GM18508 (cell line): ENCODE data around the gene SUN3.
"Not testable (repeated sequence)": the region's sequence is repeated elsewhere in the genome, so short reads cannot be mapped to it uniquely, and the experiment has no call there.

Experiments used
- ATAC-seq: cut with Tn5 transposase; IDR thresholded peaks from one replicate; pipeline ENCODE4 v1.9.1; 2021; ENCODE audit warnings: moderate number of reproducible peaks; ENCODE audit not compliant: insufficient read depth, unreplicated experiment

The SUN3 gene

DNA sequence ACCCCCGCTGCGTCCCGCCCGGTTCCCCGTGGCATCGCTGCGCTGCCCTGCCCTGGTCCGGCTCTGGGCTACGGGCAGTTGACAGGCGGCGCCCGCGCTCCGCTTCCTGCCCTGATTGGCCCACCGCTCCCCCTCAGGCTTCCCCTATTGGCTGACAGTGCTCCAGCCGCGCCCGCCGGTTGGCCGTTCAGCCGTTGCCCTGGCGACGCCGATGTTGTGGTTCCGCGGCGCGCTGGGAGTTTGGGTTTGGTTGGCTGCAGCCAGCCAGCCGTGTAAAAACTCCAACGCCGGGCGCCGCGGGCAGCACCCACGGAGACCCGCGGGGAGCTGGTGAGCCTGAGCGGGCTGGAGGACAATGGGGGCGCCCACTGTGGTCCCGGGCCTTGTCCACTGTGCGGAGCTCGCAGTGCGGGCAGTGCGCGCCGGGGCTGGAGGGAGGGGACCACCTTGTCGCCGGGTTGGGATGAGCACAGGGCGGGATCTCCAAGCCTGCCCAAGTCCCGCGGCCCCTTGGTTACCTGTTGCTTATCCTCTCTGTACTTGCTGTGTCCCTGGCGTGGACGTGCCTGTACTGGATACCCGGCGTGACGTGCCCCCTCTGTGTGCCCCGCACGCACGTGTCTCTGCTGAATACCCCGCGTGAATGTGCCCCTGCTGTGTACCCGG, 6.5 kb upstream of the SUN3 start, which contains the start of gene C7orf57:
C7orf57 (plus strand) TSS at position 243 of the 666 bp plus-strand sequence. CDS start 766 bp downstream, outside the sequence.
- peak; percentile 84 for ATAC-seq

DNA sequence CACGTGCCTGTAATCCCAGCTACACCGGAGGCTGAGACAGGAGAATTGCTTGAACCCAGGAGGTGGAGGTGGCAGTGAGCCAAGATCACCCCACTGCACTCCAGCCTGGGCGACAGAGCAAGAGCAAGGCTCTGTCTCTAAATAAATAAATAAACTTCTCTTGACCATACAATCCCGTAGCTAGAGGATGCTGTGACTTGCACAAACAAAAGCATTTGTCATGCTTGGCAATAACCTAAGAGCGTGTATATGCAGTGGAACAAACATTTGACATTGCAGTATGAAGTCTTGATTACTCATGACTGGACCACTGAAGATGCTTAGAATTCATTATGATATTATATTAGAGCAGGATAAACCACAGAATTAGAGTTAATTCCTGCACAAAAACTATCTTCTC, 5.0 kb upstream of the SUN3 start:
- ATAC-seq, result no peak

DNA sequence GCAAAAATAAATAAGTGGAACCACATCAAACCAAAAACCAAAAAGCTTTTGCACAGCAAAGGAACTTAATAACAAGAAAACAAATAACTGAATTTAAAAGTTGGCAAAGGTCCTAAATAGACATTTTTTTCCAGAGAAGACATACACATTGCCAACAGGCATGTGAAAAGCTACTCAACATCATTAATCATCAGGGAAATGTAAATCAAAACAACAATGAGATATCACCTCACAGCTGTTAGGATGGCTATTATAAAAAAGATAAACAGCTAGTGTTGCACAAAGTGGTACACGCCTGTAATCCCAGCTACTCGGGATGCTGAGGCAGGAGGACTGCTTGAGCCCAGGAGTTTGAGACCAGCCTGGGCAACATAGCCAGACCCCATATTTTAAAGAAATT, 2.2 kb upstream of the SUN3 start:
- no peak for ATAC-seq

DNA sequence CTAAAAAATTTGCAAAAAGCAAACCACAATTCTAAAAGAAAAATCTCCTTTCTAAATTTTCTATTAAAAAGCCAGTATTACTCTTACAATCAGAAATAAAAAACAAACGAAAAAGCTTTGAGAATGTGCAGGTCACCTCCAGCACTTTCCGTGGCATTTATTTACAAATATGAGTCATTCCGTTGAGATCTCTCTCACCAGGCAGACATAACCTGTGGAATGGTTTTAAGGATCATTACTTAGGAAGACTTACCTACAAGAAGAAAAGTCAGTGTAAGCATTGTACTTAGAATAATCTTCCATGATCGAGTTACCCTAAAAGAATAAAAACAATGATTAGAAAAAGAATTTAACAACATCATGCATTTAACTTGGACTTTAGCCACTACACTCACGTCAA, 3.3 kb downstream of the SUN3 start:
- no peak for ATAC-seq

DNA sequence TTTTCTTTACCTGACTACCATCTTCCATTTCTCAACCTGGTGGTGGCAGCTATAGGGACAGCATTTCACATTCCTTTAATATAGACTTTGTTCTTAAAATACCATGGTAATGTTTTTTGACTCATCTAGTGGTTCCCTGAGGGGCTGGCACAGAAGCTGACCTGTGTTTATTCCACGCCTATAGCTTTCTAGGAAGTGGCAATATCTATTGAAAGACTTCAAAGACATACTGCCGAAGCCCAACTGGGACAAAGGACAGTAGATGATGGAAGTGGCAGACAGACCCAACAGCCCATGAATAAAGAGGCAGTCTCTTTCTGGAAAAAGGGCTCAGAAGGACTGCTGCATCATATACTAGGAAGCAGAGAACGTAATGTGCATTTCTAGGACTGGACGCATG, 11.2 kb downstream of the SUN3 start:
- ATAC-seq, result no peak

DNA sequence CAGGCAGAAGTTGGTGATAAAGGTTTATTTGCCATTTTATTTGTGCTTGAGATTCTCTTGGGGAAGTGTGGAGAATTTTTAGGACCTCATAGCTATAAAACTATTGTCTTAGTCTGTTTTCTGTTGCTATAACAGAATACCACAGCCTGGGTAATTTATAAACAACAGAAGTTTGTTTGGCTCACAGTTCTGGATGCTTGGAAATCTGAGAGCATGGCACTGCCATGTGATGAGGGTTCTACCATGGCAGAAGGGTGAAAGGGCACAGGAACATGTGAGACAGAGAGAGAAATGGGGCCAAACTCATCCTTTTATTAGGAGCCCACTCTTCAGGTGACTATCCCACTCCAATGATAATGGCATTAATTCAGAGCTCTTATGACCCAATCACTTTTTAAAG, 12.3 kb downstream of the SUN3 start:
- no peak for ATAC-seq

DNA sequence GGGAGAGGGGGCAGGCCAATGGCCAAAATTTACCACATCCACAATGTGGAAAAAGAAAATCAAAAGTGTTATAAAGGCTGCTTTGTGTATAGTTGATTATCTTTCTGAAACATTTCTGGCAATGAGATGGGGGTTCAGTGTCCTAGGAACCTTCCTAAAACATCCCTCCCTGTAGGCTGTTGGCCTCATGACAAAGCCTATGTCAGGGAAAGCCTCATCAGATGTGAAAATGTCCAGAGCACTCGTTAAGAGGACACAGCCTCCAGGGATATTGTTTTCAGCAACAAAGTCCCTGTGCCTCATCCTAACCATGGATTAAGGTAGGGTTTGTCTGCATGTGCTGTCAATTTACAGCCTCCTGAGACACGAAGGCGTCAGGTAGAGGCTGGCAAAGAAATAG, 17.0 kb downstream of the SUN3 start:
- no peak for ATAC-seq

DNA sequence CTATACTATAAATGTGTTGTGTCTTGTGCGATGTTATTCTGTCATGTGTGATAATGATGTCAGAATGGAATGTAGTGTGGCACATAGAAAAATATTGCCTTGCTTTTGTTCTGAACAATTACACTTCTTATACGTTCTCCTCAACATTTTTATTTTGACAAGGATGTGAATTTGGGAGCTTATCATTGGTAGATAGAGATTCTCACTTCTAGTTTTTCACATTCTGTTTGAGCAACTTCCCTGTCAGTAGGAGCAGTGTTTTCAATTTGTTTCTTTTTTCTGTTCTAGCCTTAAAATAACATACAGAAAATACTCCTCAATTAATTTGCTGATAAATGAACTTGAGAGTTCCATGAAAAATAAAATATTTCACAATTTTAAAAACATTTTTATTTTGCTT, 17.6 kb downstream of the SUN3 start:
- no peak for ATAC-seq

DNA sequence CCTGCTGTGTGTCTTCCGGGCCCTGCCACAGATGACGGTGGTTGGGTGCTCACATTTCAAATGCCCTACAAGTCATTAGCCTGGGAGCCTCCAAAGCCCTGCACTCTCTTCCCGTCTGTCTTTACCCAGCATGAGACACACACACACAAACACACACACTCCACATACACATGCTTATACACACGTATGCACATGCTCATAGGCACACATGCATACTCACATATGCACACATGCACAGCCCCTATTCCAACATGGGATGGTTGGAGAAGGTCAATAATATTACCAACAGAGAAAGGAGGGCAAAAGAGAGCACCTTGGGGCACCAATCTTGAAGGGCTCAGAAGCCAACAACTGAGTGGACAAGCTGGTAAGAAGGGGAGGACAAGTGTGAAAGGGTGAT, 19.0 kb downstream of the SUN3 start:
- no peak for ATAC-seq

DNA sequence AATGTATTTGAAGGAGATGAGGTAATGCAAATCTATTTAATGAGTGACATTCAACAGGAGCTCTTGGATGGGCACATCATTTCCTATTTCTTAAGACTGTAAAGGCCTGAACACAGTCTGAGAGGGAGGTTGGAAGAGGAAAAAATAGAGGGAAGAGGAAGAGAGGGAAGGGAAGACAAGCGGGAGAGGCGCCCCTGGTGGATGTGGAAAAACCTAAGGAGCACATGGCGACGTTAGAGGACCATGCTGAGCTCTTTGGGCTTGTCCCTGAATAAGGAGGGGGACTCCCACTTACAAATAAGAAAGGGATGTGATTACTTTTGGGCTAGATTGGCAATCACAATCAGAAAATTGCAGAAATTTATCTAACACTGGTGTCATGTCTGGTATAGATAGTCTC, 19.6 kb downstream of the SUN3 start:
- ATAC-seq, result no peak

DNA sequence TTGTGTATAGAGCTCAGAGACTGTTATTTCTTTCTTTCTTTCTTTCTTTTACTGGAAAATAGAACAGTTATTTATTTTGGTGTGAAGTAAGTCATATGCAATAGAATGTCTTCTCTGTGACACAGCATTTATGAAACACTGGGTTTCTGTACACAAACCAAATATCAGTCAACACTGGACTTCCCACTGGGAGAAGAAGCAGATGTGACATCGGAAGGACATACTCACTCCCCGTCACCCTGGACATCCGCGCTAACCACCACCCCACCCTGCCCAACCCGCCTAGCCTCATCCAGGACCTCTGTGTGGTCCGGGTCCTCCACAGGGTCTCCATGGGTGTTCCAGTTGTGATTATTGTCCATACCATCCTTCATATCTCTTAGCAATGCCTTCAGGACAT, 22.0 kb downstream of the SUN3 start:
- no peak for ATAC-seq

DNA sequence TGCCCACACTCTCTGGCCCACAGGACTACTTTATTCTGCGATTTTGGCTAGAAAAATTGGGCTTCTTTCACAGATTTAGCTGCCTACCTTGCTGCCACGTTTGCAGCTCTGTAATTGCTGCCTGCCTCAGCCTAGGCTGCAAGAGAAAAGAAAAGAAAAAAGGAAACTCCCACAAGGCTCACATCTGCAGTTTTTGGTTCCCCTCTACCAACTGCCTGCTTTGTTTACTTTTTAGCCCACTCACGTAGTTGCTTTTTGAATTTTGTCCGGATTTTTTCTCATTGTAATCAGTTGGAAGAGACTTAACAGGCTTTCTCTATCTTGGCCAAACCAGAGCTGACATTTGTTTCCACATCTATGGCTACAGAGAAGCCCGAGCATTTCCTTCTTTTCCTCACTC, 24.3 kb downstream of the SUN3 start:
- no peak for ATAC-seq

DNA sequence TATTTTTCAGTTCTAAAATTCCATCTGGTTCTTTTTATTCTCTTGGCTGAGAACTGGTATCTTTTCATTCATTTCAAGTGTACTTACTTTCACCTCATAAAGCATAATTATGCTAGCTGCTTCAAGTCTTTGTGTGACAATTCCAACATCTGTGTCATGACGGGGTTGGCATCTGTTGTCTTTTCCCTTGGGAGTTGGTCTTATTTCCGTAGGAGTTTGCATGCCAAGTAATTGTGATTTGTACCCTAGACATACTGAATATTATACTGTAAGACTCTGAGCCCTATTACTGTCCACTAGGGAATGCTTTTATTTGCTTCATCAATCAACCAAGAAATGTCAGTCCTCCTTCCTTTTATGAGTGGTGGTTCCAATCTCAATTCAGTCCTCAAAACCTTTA, 24.9 kb downstream of the SUN3 start:
- ATAC-seq, result no peak

DNA sequence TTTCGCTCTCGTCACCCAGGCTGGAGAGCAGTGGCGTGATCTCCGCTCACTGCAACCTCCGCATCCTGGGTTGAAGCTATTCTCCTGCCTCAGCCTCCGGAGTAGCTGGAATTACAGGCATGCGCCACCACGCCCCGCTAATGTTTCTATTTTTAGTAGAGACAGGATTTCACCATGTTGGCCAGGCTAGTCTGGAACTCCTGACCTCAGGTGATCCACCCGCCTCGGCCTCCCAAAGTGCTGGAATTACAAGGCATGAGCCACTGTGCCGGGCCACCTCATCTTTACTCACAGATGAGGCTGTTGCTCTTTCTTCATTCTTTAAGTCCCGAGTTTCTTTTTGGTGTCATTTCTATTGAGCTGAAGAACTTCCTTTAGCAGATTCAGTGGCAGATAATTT, 28.7 kb downstream of the SUN3 start:
- ATAC-seq, result not testable (repeated sequence)

DNA sequence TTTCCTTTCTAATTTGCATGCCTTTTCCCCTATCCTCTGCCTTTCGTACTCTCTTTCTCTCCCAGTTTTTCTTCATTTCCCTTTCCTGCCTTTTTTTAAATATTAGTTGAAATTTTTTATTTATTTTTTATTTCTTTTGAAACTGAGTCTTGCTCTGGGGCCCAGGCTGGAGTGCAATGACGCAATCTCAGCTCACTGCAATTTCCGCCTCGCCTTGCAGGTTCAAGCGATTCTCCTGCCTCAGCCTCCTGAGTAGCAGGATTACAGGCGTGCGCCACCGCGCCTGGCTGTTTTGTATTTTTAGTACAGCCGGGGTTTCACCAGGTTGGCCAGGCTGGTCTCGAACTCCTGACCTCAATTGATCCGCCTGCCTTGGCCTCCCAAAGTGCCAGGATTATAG, 29.5 kb downstream of the SUN3 start:
- ATAC-seq, result no peak

DNA sequence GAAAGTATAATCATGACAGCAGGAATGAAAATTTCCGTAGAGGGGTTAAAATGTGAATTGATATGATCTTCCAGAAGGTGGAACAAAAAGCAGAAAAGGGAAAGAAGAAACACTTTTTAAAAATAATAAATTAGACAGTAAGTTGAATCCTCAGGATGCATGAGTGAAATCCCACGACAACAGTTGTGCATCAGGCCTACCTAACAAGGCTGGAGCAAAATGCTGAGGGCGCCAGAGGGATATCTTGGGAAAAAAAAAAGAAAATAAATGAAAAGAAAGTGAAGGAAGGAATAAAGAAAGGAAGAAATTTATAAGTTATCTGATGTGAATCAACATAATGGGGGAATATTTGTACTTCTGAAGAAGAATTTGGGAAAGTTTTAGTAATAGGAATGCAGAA, 36.5 kb downstream of the SUN3 start:
- ATAC-seq, result no peak

DNA sequence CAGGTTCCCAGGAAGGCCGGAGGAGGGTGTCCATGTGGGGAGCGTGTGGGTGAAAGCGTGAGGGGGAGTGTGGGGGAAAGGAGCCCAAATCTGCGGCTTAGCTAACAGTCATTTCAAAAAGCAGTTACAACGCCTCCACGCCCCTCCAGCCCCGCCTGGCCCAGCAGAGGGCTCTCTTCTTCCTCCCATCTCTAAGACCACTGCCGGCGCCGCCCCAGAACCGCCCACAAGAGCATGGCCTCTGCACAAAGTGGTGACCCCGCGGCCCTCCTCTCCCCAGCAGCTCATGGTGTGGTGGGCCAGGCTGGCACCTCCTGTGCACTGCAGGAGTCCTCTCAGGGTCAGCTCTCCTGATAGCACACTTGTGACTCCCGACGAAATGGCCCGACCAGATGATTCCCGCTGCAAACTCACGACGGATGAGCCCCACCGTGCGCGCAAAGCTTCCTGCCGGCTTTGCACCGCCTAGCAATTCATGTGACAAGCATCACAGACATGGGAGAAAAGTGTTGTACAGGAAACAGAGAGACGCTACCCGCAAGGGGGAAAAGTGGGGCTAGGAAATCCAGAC, 37.1 kb downstream of the SUN3 start:
- peak; percentile 96 for ATAC-seq

DNA sequence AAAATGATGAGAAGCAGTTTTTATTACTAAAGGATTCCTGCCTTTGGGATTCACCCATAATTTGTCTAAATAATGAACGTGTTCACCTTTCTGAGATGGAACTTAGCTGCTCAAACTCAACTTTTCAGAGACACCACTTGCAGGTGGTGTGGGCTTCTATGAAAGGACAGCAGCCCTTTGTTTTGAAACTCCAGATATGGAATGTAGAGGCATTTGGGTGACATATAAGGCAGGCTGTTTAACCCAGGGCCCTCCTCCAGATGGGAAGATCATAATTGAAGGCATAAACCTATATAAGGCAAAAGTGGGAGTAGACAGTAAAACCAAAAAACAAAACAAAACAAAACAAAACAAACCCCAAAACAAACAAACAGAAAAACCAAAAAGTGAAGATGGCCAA, 37.6 kb downstream of the SUN3 start:
- no peak for ATAC-seq

DNA sequence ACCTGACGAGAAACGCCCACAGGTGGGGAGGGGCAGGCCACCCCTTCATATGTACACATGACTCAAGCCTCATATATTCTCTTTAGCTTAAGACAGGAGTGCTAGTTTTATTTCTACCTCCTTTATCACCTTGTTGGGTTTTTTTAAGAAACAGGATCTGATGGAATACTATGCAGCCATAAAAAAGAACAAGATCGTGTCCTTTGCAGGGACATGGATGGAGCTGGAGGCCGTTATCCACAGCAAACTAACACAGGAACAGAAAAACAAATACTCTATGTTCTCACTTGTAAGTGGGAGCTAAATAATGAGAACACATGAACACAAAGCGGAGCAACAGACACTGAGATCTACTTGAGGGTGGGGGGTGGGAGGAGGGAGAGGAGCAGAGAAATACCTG, 38.3 kb downstream of the SUN3 start:
- no peak for ATAC-seq

DNA sequence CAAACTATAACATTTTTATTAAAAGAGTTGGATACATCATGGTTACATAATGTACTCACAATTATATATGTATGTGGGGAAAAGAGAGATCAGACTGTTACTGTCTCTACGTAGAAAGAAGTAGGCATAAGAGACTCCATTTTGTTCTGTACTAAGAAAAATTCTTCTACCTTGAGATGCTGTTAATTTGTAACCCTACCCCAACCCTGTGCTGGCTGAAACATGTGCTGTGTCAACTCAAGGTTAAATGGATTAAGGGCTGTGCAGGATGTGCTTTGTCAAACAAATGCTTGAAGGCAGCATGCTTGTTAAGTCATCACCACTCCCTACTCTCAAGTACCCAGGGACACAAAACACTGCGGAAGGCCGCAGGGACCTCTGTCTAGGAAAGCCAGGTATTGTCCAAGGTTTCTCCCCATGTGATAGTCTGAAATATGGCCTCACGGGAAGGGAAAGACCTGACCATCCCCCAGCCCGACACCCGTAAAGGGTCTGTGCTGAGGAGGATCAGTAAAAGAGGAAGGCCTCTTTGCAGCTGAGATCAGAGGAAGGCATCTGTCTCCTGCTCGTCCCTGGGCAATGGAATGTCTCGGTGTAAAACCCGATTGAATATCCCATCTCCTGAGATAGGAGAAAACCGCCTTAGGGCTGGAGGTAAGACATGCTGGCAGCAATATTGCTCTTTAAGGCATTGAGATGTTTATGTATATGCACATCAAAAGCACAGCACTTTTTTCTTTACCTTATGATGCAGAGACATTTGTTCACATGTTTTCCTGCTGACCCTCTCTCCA, 39.1 kb downstream of the SUN3 start:
- ATAC-seq, result not testable (repeated sequence)

DNA sequence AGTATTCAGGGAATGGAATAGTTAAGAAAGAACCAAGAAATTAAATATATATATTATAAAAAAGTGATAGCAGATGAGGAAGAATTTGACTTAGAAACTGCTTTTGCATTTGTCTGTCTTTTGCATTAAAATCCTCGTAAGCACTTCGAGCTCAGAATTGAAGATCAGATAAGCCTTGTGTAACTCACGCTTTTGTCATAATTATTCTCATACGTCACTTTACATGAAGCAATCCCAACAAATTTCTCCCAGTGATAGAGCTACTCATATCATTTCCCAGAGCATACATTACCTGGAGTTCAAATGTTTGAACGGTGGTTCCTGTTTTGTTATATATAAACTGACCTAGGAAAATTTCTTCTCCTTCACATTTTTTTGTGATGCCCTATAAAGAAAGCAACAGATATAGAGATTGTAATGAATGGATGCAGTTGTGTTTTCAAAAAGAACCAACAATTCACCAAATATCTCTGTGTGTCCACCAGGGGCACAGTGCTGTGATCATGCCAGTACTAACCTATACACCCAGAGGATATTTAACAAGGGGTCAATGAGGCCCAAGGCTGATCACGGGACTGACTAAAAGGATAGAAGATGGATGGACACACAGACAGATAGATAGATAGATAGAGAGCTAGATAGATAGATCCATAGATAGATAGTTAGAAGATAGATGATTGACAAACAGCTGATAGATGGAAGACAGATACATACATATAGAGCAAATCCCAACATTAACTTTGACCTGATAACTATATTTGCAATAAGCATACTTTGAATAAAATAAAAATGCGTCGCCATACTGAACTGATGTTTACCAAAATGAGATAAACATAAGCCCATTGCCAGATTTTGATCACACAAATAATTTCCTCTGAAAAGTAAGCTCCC, 40.2 kb downstream of the SUN3 start:
- ATAC-seq, result no peak
